Measurements from ENCODE around the gene SGCD. TPM values are rescaled to one million over a fixed set of nuclear protein-coding genes. Genes with fewer than 3 reads are reported as not detected.

SGCD gene
- total RNA-seq: 12.2 and 22.0 TPM in 2 replicates

GRCh38 chr5:156326718-156327259, at the start of gene SGCD:
SGCD (plus strand) TSS chr5:156327164.

